Measurements from ENCODE around the gene OR10S1. TPM values are rescaled to one million over a fixed set of nuclear protein-coding genes. Genes with fewer than 3 reads are reported as not detected.
A peak's percentile ranks its signal among the peaks of the same experiment; 100 is the strongest.

The OR10S1 gene
- total and polyA plus RNA-seq, 2 experiments from 2014 or later: not detected

- Histone ChIP-seq H2AFZ (no peak overlapping the region), H3K9me2 (replicated peaks; ENCODE audit: insufficient read depth) (no peaks in the 10 kb centered on the region), H3K4me1 (ENCODE audit: insufficient read depth) (no peaks in the 10 kb centered on the region), H3K9me3 (ENCODE audit: low read depth) (no peaks in the 10 kb centered on the region), H3K27me3 (no peaks in the 10 kb centered on the region), H3K27ac (no peak overlapping the region), H3K4me3 (no peak overlapping the region), H4K20me1 (ENCODE audit: insufficient read depth, poor library complexity, severe bottlenecking) (no peaks in the 10 kb centered on the region), H3K79me2 (no peaks in the 10 kb centered on the region), H3K36me3 (replicated peaks; ENCODE audit: insufficient read depth, low read depth) (no peaks in the 10 kb centered on the region), H3K4me2 (no peak overlapping the region)
- DNase-seq (ENCODE audit: low spot score): no peak
- WGBS (ENCODE audit: low lambda C conversion rate, missing lambda C conversion rate): 63% methylated on average over 1 of the region's 1 CpG
- TF ChIP-seq EZH2 (IDR thresholded peaks at IDR 0.05; ENCODE audit: borderline replicate concordance) (no peak), EZH2phosphoT487 (IDR thresholded peaks at IDR 0.05; ENCODE audit: low read depth, severe bottlenecking, unreplicated experiment) (no peak), CTCF (IDR thresholded peaks at IDR 0.05; ENCODE audit: poor library complexity) (no peak)
These were observed 3.8 kb downstream of the OR10S1 start for GRCh38 chr11:123973816-123974215.

- no peak for TF ChIP-seq EZH2 (IDR thresholded peaks at IDR 0.05; ENCODE audit: borderline replicate concordance)
- TF ChIP-seq EZH2phosphoT487 (IDR thresholded peaks at IDR 0.05; ENCODE audit: low read depth, severe bottlenecking, unreplicated experiment): no peak
- no peak for TF ChIP-seq CTCF (IDR thresholded peaks at IDR 0.05; ENCODE audit: poor library complexity)
- H3K36me3 ChIP-seq (replicated peaks; ENCODE audit: insufficient read depth, low read depth): no peaks in the 10 kb centered on the region
- no peaks in the 10 kb centered on the region for H3K9me2 ChIP-seq (replicated peaks; ENCODE audit: insufficient read depth)
- no peak overlapping the region for H3K4me2 ChIP-seq
- no peak for DNase-seq (ENCODE audit: low spot score)
- no peaks in the 10 kb centered on the region for H4K20me1 ChIP-seq (ENCODE audit: insufficient read depth, poor library complexity, severe bottlenecking)
- no peak overlapping the region for H2AFZ ChIP-seq
- no peak overlapping the region for H3K27ac ChIP-seq
- no peaks in the 10 kb centered on the region for H3K4me1 ChIP-seq (ENCODE audit: insufficient read depth)
- H3K27me3 ChIP-seq: no peaks in the 10 kb centered on the region
- no peaks in the 10 kb centered on the region for H3K9me3 ChIP-seq (ENCODE audit: low read depth)
- H3K4me3 ChIP-seq: no peak overlapping the region
- no peaks in the 10 kb centered on the region for H3K79me2 ChIP-seq
These were observed 20.8 kb downstream of the OR10S1 start for GRCh38 chr11:123956752-123957151.

- no peaks in the 10 kb centered on the region for H4K20me1 ChIP-seq (ENCODE audit: insufficient read depth, poor library complexity, severe bottlenecking)
- no peak overlapping the region for H2AFZ ChIP-seq
- H3K27me3 ChIP-seq: no peaks in the 10 kb centered on the region
- H3K36me3 ChIP-seq (replicated peaks; ENCODE audit: insufficient read depth, low read depth): no peaks in the 10 kb centered on the region
- no peaks in the 10 kb centered on the region for H3K9me3 ChIP-seq (ENCODE audit: low read depth)
- no peak for DNase-seq (ENCODE audit: low spot score)
- peak overlapping the region; percentile 15 for H3K4me2 ChIP-seq
- H3K9me2 ChIP-seq (replicated peaks; ENCODE audit: insufficient read depth): no peaks in the 10 kb centered on the region
- no peaks in the 10 kb centered on the region for H3K4me1 ChIP-seq (ENCODE audit: insufficient read depth)
- no peak overlapping the region for H3K27ac ChIP-seq
- 17% methylated on average over 1 of the region's 1 CpG for WGBS (ENCODE audit: low lambda C conversion rate, missing lambda C conversion rate)
- H3K4me3 ChIP-seq: no peak overlapping the region
- H3K79me2 ChIP-seq: no peaks in the 10 kb centered on the region
- TF ChIP-seq EZH2phosphoT487 (IDR thresholded peaks at IDR 0.05; ENCODE audit: low read depth, severe bottlenecking, unreplicated experiment) (no peak), CTCF (IDR thresholded peaks at IDR 0.05; ENCODE audit: poor library complexity) (no peak)
These were observed 32.4 kb downstream of the OR10S1 start for GRCh38 chr11:123945132-123945531.

GRCh38 chr11:123943738-123944137, 33.8 kb downstream of the OR10S1 start, which contains the start of gene OR6T1:
Gene OR6T1, minus strand, starts transcription at chr11:123943838. Its CDS starts 0 bp downstream, at chr11:123943838.
- Histone ChIP-seq H3K36me3 (replicated peaks; ENCODE audit: insufficient read depth, low read depth) (no peaks in the 10 kb centered on the region), H3K4me1 (ENCODE audit: insufficient read depth) (no peaks in the 10 kb centered on the region), H3K27me3 (no peaks in the 10 kb centered on the region), H3K9me2 (replicated peaks; ENCODE audit: insufficient read depth) (no peaks in the 10 kb centered on the region), H3K27ac (no peak within 1 kb of the TSS), H3K4me2 (no peak within 1 kb of the TSS), H3K9me3 (ENCODE audit: low read depth) (no peaks in the 10 kb centered on the region), H4K20me1 (ENCODE audit: insufficient read depth, poor library complexity, severe bottlenecking) (no peaks in the 10 kb centered on the region), H3K4me3 (no peak within 1 kb of the TSS), H3K79me2 (no peaks in the 10 kb centered on the region), H2AFZ (no peak within 1 kb of the TSS)
- no peak for DNase-seq (ENCODE audit: low spot score)
- TF ChIP-seq EZH2phosphoT487 (IDR thresholded peaks at IDR 0.05; ENCODE audit: low read depth, severe bottlenecking, unreplicated experiment) (no peak), CTCF (IDR thresholded peaks at IDR 0.05; ENCODE audit: poor library complexity) (no peak), EZH2 (IDR thresholded peaks at IDR 0.05; ENCODE audit: borderline replicate concordance) (no peak)
- WGBS (ENCODE audit: low lambda C conversion rate, missing lambda C conversion rate): 87% methylated on average over 3 of the region's 3 CpGs

Data from hepatocyte (in vitro differentiated cells).